DND-41 (cell line): ENCODE data around the gene RAP2B.
"Not testable (repeated sequence)": the region's sequence is repeated elsewhere in the genome, so short reads cannot be mapped to it uniquely, and the experiment has no call there.

Source experiments
- ATAC-seq: fragments of 200-7000 bp; cut with Tn5 transposase; 3 replicates; pipeline ENCODE4 v1.9.1; 2021; ENCODE audit warnings: low read depth; ENCODE audit not compliant: insufficient read depth
- DNase-seq: peaks from one replicate; pipeline ENCODE4 v3.0.0-alpha.2; 2020
- H2AFZ ChIP-seq: 2 replicates; pipeline ENCODE4 v1.6.0; 2012; ENCODE audit warnings: low read depth, low read length
- H3K27ac ChIP-seq: 2 replicates; pipeline ENCODE4 v1.5.1; 2012; ENCODE audit warnings: low read length, inconsistent platforms
- H3K27me3 ChIP-seq: fragments of 200-600 bp; sonication (generic); 2 replicates; pipeline ENCODE4 v1.6.0; 2012; ENCODE audit warnings: low read length, mild to moderate bottlenecking, inconsistent platforms; ENCODE audit not compliant: insufficient read depth, poor library complexity
- H3K36me3 ChIP-seq: 2 replicates; pipeline ENCODE4 v1.5.1; 2012; ENCODE audit warnings: low read length, inconsistent platforms; ENCODE audit not compliant: insufficient read depth
- H3K4me1 ChIP-seq: 2 replicates; pipeline ENCODE4 v1.5.1; 2012; ENCODE audit warnings: mild to moderate bottlenecking, low read length; ENCODE audit not compliant: insufficient read depth
- H3K4me2 ChIP-seq: 2 replicates; pipeline ENCODE4 v1.6.0; 2012; ENCODE audit warnings: mild to moderate bottlenecking, moderate library complexity, low read length, inconsistent platforms; ENCODE audit not compliant: insufficient read depth
- H3K4me3 ChIP-seq, 2 experiments: fragments of 200-600 bp in 1 of 2; shearing (Covaris generic) in 1 of 2; 2 replicates each; pipeline ENCODE4 v1.5.1; 2012 to 2016; ENCODE audit warnings: inconsistent platforms in 2 of 2, low read length in 2 of 2, mild to moderate bottlenecking in 2 of 2, low read depth in 1 of 2, moderate library complexity in 1 of 2
- H3K79me2 ChIP-seq: 2 replicates; pipeline ENCODE4 v1.6.0; 2012; ENCODE audit warnings: low read length, inconsistent platforms; ENCODE audit not compliant: insufficient read depth
- H3K9ac ChIP-seq: 2 replicates; pipeline ENCODE4 v1.6.0; 2012; ENCODE audit warnings: low read depth, mild to moderate bottlenecking, inconsistent platforms, low read length, moderate library complexity
- H3K9me3 ChIP-seq: 2 replicates; pipeline ENCODE4 v1.5.1; 2012; ENCODE audit warnings: low read length, moderate library complexity, mild to moderate bottlenecking, inconsistent platforms; ENCODE audit not compliant: insufficient read depth, severe bottlenecking
- H4K20me1 ChIP-seq: 2 replicates; pipeline ENCODE4 v1.6.0; 2012; ENCODE audit warnings: low read length; ENCODE audit not compliant: insufficient read depth
- CTCF ChIP-seq: IDR thresholded peaks from 2 replicates; pipeline ENCODE4 v1.5.1; 2012; ENCODE audit warnings: borderline replicate concordance, low read length, moderate library complexity, mild to moderate bottlenecking; ENCODE audit not compliant: poor library complexity, severe bottlenecking; ENCODE audit errors: extremely low read depth
- EZH2 ChIP-seq: IDR thresholded peaks from 3 replicates; pipeline ENCODE4 v1.6.1; 2012; ENCODE audit warnings: borderline replicate concordance, low read depth, mild to moderate bottlenecking, moderate library complexity, low read length, inconsistent platforms; ENCODE audit not compliant: severe bottlenecking

The RAP2B gene

GRCh38 chr3:153161714-153162512 is at the start of gene RAP2B:
RAP2B (plus strand) TSS chr3:153162226; CDS start chr3:153162694, 468 bp downstream.
- Histone ChIP-seq H3K9me3 (no peaks in the 10 kb centered on the region), H3K79me2 (peaks cover 35% of the 10 kb centered on the region), H3K27me3 (no peaks in the 10 kb centered on the region), H3K4me1 (peaks cover 59% of the 10 kb centered on the region), H3K36me3 (peaks cover 6% of the 10 kb centered on the region; the same call in 1 of the 2 replicates), H4K20me1 (peaks cover 40% of the 10 kb centered on the region; the same call in 1 of the 2 replicates), H3K9ac (peak within 1 kb of the TSS; percentile 75), H2AFZ (peak within 1 kb of the TSS; percentile 90), H3K4me3 (peak within 1 kb of the TSS; percentile 56 to 94), H3K4me2 (peak within 1 kb of the TSS; percentile 97), H3K27ac (peak within 1 kb of the TSS; percentile 83)
- ATAC-seq (peak; percentile 67), DNase-seq (peak; percentile 96)
- TF ChIP-seq EZH2: no peak
- TF ChIP-seq CTCF: no peak

GRCh38 chr3:153113541-153113940 is 48.5 kb upstream of the RAP2B start:
- Histone ChIP-seq H3K4me1 (no peaks in the 10 kb centered on the region), H3K27ac (no peak overlapping the region), H3K36me3 (no peaks in the 10 kb centered on the region), H4K20me1 (no peaks in the 10 kb centered on the region), H3K4me2 (no peak overlapping the region), H3K4me3 (no peak overlapping the region), H3K9me3 (no peaks in the 10 kb centered on the region), H3K27me3 (no peaks in the 10 kb centered on the region), H3K9ac (no peak overlapping the region), H3K79me2 (no peaks in the 10 kb centered on the region), H2AFZ (no peak overlapping the region)
- TF ChIP-seq EZH2 (no peak), CTCF (no peak)
- ATAC-seq (no peak), DNase-seq (no peak)

- not testable (repeated sequence) for H3K36me3 ChIP-seq, H3K4me2 ChIP-seq, ATAC-seq, H3K4me3 ChIP-seq, H3K27ac ChIP-seq, H3K79me2 ChIP-seq, H3K4me1 ChIP-seq, H3K27me3 ChIP-seq, H3K9me3 ChIP-seq, H4K20me1 ChIP-seq, H3K9ac ChIP-seq, H2AFZ ChIP-seq, DNase-seq
Measured at GRCh38 chr3:153114270-153114669, 47.8 kb upstream of the RAP2B start.

GRCh38 chr3:153115326-153115725 is 46.7 kb upstream of the RAP2B start:
- Histone ChIP-seq H3K79me2 (no peaks in the 10 kb centered on the region), H3K4me3 (no peak overlapping the region), H3K4me1 (no peaks in the 10 kb centered on the region), H4K20me1 (no peaks in the 10 kb centered on the region), H3K36me3 (no peaks in the 10 kb centered on the region), H2AFZ (no peak overlapping the region), H3K4me2 (no peak overlapping the region), H3K9me3 (no peaks in the 10 kb centered on the region), H3K27ac (no peak overlapping the region), H3K9ac (no peak overlapping the region), H3K27me3 (no peaks in the 10 kb centered on the region)
- DNase-seq (no peak), ATAC-seq (no peak)
- no peak for TF ChIP-seq CTCF
- TF ChIP-seq EZH2: no peak
